Measurements from ENCODE around the gene ZNF619.

The ZNF619 gene

GRCh38 chr3:40465456-40465855 is 11.5 kb upstream of the ZNF619 start:
- DNase-seq (ENCODE audit: low read depth in 2 of 2), result no peak

- no peak for DNase-seq (ENCODE audit: low read depth in 2 of 2)
These were observed 8.9 kb upstream of the ZNF619 start for GRCh38 chr3:40468018-40468417.

DNA sequence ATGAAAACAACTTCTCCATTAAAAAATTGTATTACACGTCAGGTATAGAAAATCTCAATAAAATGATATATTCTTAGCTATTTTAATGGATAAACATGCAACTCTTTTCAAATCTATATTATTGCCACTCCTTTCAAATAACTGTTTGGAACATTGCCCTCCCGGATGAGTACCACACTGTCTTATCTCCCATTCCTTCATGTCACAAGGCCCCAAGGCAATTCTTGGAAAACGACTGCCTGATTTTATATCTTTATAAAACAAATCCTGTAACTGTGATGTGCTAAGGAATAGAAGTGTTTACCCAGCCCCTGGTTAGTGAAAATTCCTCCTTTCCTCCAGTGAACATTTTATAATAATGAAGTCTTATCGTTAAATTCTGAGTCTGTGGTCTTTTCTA is 6.2 kb upstream of the ZNF619 start:
- no peak for DNase-seq (ENCODE audit: low read depth in 2 of 2)

- no peak for DNase-seq (ENCODE audit: low read depth in 2 of 2)
These were observed 744 bp downstream of the ZNF619 start for GRCh38 chr3:40477666-40478065.

DNA sequence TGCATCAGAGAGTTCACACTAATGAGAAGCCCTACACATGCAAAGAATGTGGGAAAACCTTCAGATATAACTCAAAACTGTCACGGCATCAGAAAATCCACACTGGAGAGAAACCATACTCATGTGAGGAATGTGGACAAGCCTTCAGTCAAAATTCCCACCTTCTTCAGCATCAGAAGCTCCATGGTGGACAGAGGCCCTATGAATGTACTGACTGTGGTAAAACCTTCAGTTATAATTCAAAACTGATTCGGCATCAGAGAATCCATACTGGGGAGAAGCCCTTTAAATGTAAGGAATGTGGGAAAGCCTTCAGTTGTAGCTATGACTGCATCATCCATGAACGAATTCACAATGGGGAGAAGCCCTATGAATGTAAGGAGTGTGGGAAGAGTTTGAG is 10.2 kb downstream of the ZNF619 start:
- no peak for DNase-seq (ENCODE audit: low read depth in 2 of 2)

DNA sequence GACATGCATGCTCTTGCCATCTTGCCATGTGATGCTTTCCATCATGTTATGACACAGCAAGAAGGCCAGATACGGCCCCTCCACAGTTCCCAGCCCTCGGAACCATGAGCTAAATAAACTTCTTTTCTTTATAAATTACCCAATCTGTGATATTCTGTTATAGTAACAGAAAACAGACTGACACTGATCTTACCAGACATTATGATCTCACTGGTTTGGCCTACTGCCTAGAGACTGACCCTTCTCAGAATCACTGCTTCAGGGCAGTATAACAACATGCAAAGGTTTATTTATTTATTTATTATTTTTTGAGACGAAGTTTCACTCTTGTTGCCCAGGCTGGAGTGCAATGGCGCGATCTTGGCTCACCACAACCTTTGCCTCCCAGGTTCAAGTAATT is 14.0 kb downstream of the ZNF619 start:
- DNase-seq (ENCODE audit: low read depth in 2 of 2), result no peak

DNA sequence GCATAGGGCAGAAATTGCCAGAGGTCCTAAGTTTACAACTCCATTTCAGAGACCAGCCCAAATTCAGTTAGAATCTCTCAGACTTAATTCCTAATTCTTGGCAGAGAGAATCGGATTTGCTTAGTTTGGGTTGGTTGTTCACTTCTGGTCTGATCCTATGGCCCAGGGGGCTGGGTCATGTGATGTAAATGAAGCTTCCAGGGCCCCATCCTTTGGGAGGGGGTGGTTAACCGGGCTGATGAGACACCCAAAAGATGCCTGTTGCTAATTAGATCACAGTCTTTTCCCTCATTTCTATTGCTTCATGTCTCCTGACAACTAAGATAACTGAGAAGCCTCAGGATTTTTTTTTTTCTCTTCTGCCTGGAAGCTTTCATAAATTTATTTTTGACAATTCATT is 17.8 kb downstream of the ZNF619 start:
- no peak for DNase-seq (ENCODE audit: low read depth in 2 of 2)

- DNase-seq (ENCODE audit: low read depth in 2 of 2), result no peak
These were observed 20.4 kb downstream of the ZNF619 start for GRCh38 chr3:40497288-40497687.

DNA sequence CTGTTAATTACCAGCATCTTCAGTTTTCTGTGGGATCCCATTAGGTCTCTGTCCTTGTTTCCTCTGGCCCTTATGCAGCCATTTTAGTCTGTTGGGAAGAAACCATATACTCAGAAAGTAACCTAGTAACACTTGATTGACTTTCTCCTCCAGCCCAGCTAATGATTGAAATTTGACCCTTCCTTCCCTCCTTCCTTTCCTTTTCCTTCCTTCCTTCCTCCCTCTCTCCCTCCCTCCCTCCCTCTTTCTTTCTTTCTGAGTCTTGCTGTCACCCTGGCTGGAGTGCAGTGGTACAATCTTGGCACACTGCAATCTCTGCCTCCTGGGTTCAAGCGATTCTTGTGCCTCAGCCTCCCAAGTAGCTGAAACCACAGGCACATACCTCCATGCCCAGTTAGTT is 23.0 kb downstream of the ZNF619 start:
- no peak for DNase-seq (ENCODE audit: low read depth in 2 of 2)

GRCh38 chr3:40502034-40502433 is 25.1 kb downstream of the ZNF619 start:
- no peak for DNase-seq (ENCODE audit: low read depth in 2 of 2)

GRCh38 chr3:40504636-40505430 is 27.9 kb downstream of the ZNF619 start:
- no peak for DNase-seq (ENCODE audit: low read depth in 2 of 2)

- DNase-seq (ENCODE audit: low read depth in 2 of 2), result peak; percentile 26 to 34
These were observed 28.9 kb downstream of the ZNF619 start, which contains the start of gene ZNF620 for GRCh38 chr3:40505599-40506462. TSS of gene ZNF620 (plus strand) at chr3:40506039. CDS start at chr3:40506353, 314 bp downstream.

DNA sequence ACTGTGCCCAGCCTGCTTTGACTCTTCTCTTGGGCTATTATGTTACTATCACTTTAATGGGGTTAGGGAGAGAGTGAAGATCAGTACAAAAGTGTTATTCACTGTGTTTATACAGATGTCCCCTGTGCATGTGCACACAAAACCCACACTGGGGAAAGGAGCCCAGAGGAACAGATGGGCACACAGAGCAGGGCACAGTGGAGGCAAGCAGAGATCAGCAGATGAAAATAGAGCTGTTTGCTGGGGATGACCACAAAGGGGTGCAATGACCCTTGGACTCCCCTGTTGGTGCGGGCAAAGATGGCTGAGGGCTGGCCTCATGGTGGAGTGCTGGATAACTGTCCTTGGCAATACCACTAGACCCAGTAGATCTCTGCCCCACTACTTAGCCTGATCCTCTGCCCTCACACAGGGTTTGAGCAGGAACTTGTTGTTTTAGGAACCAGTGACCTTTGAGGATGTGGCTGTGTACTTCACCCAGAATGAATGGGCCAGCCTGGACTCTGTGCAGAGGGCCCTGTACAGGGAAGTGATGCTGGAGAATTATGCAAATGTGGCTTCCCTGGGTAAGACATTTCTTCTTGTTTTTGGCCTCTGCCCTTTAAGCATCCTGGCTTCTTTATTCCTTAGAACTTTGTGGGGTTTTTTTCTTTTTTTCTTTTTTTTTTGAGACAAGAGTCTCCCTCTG is 34.3 kb downstream of the ZNF619 start:
- DNase-seq (ENCODE audit: low read depth in 2 of 2), result no peak

GRCh38 chr3:40516201-40516600 is 39.3 kb downstream of the ZNF619 start:
- no peak for DNase-seq (ENCODE audit: low read depth in 2 of 2)

- DNase-seq (ENCODE audit: low read depth in 2 of 2), result no peak
These were observed 41.1 kb downstream of the ZNF619 start for GRCh38 chr3:40518067-40518466.

- no peak for DNase-seq (ENCODE audit: low read depth in 2 of 2)
These were observed 41.9 kb downstream of the ZNF619 start for GRCh38 chr3:40518848-40519247.

DNA sequence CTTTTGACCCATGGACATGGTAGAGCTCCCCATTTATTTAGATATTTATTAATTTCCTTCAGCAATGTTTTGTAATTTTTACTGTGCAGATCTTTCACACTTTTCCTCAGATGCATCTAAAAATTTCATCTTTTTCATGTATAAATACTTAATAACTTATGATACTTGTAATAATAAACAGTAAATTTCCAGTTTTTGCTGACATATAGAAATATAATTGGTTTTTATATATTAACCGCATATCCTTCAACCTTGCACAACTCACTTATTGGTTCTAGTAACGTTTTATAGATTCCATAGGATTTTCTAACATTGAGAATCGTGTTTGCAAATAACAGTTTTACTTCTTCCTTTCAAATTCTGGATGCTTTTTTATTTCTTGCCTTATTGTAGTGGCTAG is 44.3 kb downstream of the ZNF619 start:
- DNase-seq (ENCODE audit: low read depth in 2 of 2), result no peak

GRCh38 chr3:40523781-40524180 is 46.9 kb downstream of the ZNF619 start:
- no peak for DNase-seq (ENCODE audit: low read depth in 2 of 2)

- no peak for DNase-seq (ENCODE audit: low read depth in 2 of 2)
These were observed 47.3 kb downstream of the ZNF619 start for GRCh38 chr3:40524222-40524567.

DNA sequence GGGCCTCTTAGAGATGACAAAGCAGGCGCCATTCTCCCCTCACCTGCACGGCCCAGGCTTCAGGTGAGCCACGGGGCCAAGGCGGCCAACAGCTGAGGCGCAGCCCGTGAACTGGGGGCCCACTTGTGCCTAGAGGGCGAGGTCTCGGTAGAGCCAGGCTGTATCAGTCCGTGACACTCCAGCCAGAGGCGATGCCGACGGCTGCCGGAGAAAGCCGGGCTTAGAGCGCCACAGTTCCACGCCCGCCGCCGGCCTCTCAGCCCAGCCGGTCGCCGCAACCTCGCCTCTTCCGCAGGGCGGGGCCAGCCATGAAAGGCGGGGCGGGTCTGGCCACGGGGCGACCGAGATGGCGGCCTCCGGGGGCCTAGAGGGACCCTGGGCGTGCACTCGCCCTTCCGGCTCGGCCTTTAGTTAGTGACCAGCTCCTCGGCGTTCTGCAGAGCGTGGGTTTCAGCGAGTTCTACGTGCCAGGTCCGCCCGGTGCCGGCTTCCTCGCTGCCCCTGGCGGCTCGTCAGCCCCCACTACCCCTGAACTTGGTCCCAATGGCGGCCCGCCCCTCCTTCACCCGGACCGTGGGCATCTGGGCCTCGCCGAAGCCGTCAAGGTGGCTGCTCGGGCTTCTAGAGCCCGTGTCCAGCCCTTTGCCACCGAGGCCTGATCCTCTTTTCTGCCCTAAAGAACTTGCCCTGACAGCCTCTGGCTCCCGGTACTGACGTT is 47.8 kb downstream of the ZNF619 start, which contains the start of gene ZNF621:
Gene ZNF621 (plus strand): TSS at position 393 of the 718 bp plus-strand sequence. CDS start 881 bp downstream, outside the sequence.
- DNase-seq (ENCODE audit: low read depth in 2 of 2), result peak; percentile 69 to 70

GRCh38 chr3:40528426-40528825 is 51.5 kb downstream of the ZNF619 start:
- DNase-seq (ENCODE audit: low read depth in 2 of 2), result no peak

DNA sequence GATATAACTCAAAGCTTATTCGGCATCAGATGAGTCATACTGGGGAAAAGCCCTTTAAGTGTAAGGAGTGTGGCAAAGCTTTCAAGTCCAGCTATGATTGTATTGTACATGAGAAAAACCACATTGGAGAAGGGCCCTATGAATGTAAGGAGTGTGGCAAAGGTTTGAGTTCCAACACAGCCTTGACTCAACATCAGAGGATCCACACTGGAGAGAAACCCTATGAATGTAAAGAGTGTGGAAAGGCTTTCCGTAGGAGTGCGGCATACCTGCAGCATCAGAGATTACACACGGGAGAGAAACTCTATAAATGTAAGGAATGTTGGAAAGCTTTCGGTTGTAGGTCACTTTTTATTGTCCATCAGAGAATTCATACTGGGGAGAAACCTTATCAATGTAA is 55.3 kb downstream of the ZNF619 start:
- DNase-seq (ENCODE audit: low read depth in 2 of 2), result no peak

Measured in stimulated activated CD8-positive, alpha-beta memory T cell treated with anti-CD3 and anti-CD28 coated beads, Interleukin-7, amount 100 ng/mL, for 1 hour (primary cell).